ENCODE results near the gene OSBPL8. TPM values are rescaled to one million over a fixed set of nuclear protein-coding genes. Genes with fewer than 3 reads are reported as not detected.

OSBPL8 gene
- total RNA-seq, 1 experiment from 2014 or later, result 71.1 TPM

- DNase-seq (ENCODE audit: unreplicated experiment), result no peak
- Mint-ChIP-seq H3K27ac (ENCODE audit: low read depth, unreplicated experiment) (peak overlapping the region; percentile 10), H3K27me3 (ENCODE audit: insufficient read depth, unreplicated experiment) (no peaks in the 10 kb centered on the region), H3K36me3 (ENCODE audit: insufficient read depth, unreplicated experiment) (peaks cover 7% of the 10 kb centered on the region), H3K4me1 (ENCODE audit: insufficient read depth, unreplicated experiment) (peaks cover 9% of the 10 kb centered on the region), H3K9me3 (ENCODE audit: unreplicated experiment) (no peaks in the 10 kb centered on the region), H3K4me3 (ENCODE audit: unreplicated experiment) (no peak overlapping the region)
- BruUV-seq (replicated peaks), result no TSS peak
- no peak for TF ChIP-seq CTCF (IDR thresholded peaks at IDR 0.05; ENCODE audit: unreplicated experiment)
- POLR2A ChIA-PET, result interaction anchor here (1.7 kb wide), 1 partner anchor 126 kb away, joined by 3 read pairs; no protein-coding TSS in a partner anchor
- CTCF ChIA-PET, result interaction anchor here (0.6 kb wide), 1 partner anchor 11 kb away, joined by 5 read pairs; no protein-coding TSS in a partner anchor
- intact Hi-C loops (cut with micrococcal nuclease), result no loop called here
These were observed 98.8 kb downstream of the OSBPL8 start for GRCh38 chr12:76460807-76461206.

DNA sequence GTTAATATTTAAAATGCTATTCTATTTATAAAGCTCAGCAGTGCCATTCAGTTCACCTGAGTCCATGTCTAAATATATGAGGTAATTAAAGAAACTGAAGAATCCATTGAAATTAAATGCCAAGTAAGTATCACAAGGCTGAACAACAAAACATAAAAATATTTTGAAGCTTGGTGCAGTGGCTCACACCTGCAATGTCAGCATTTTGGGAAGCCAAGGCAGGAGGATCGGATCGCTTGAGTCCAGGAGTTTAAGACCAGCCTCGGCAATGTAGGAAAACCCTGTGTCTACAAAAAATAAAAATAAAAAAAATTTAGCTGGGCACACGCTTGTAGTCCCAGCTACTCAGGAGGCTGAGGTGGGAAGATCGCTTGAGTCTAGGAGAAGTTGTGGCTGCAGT, 101.8 kb downstream of the OSBPL8 start:
- Mint-ChIP-seq H3K4me3 (ENCODE audit: unreplicated experiment) (no peak overlapping the region), H3K27ac (ENCODE audit: low read depth, unreplicated experiment) (peak overlapping the region; percentile 73), H3K36me3 (ENCODE audit: insufficient read depth, unreplicated experiment) (peaks cover 7% of the 10 kb centered on the region), H3K9me3 (ENCODE audit: unreplicated experiment) (peaks cover 2% of the 10 kb centered on the region), H3K27me3 (ENCODE audit: insufficient read depth, unreplicated experiment) (no peaks in the 10 kb centered on the region), H3K4me1 (ENCODE audit: insufficient read depth, unreplicated experiment) (peaks cover 16% of the 10 kb centered on the region)
- DNase-seq (ENCODE audit: unreplicated experiment), result no peak
- TF ChIP-seq CTCF (IDR thresholded peaks at IDR 0.05; ENCODE audit: unreplicated experiment), result no peak
- ChIA-PET POLR2A (interaction anchor here (0.5 to 3.0 kb wide), 7 partner anchors 13 to 437 kb away, joined by 3 to 19 read pairs (median 4); partner anchors contain the start of genes BBS10 and OSBPL8), CTCF (interaction anchor here (0.6 to 5.0 kb wide), 6 partner anchors 10 to 1056 kb away, joined by 3 to 60 read pairs (median 5); partner anchors contain the start of gene KRR1)
- intact Hi-C loops (cut with micrococcal nuclease), result loop anchor here (5.0 kb wide), 3 partner anchors 426 to 946 kb away; partner anchors contain the start of genes KRR1 and PHLDA1
- no TSS peak for BruUV-seq (replicated peaks)

GRCh38 chr12:76457010-76457409, 102.6 kb downstream of the OSBPL8 start:
- CTCF ChIA-PET, result interaction anchor here (0.6 to 5.0 kb wide), 23 partner anchors 8 to 1768 kb away, joined by 3 to 60 read pairs (median 4); partner anchors contain the start of genes BBS10, OSBPL8 and PHLDA1
- peaks cover 7% of the 10 kb centered on the region for H3K36me3 Mint-ChIP-seq (ENCODE audit: insufficient read depth, unreplicated experiment)

More at GRCh38 chr12:76457010-76457409, 102.6 kb downstream of the OSBPL8 start:
- BruUV-seq (replicated peaks), result no TSS peak
- Mint-ChIP-seq H3K27ac (ENCODE audit: low read depth, unreplicated experiment) (peak overlapping the region; percentile 67), H3K27me3 (ENCODE audit: insufficient read depth, unreplicated experiment) (no peaks in the 10 kb centered on the region), H3K9me3 (ENCODE audit: unreplicated experiment) (peaks cover 10% of the 10 kb centered on the region), H3K4me3 (ENCODE audit: unreplicated experiment) (peak overlapping the region; percentile 45), H3K4me1 (ENCODE audit: insufficient read depth, unreplicated experiment) (peaks cover 20% of the 10 kb centered on the region)
- no peak for DNase-seq (ENCODE audit: unreplicated experiment)
- no peak for TF ChIP-seq CTCF (IDR thresholded peaks at IDR 0.05; ENCODE audit: unreplicated experiment)
- POLR2A ChIA-PET, result interaction anchor here (0.9 to 4.1 kb wide), 7 partner anchors 13 to 436 kb away, joined by 3 to 39 read pairs (median 7); partner anchors contain the start of genes BBS10 and OSBPL8
- intact Hi-C loops (cut with micrococcal nuclease), result loop anchor here (5.0 kb wide), 3 partner anchors 425 to 945 kb away; partner anchors contain the start of genes KRR1 and PHLDA1
